ENCODE measurements around the gene NUDT8.
A peak's percentile ranks its signal among the peaks of the same experiment; 100 is the strongest.

Gene NUDT8

GRCh38 chr11:67670316-67671210, 40.8 kb upstream of the NUDT8 start:
- no peak for TF ChIP-seq CTCF (IDR thresholded peaks at IDR 0.05; ENCODE audit: control insufficient read depth, insufficient read depth, low read depth, low read length, missing control alignments)
- no peak overlapping the region for H3K4me3 ChIP-seq (ENCODE audit: control insufficient read depth, low read depth, low read length)
- no peak for DNase-seq (ENCODE audit: low read depth)

GRCh38 chr11:67668192-67668551, 38.4 kb upstream of the NUDT8 start:
- no peak for TF ChIP-seq CTCF (IDR thresholded peaks at IDR 0.05; ENCODE audit: control insufficient read depth, insufficient read depth, low read depth, low read length, missing control alignments)
- H3K4me3 ChIP-seq (ENCODE audit: control insufficient read depth, low read depth, low read length) = no peak overlapping the region
- no peak for DNase-seq (ENCODE audit: low read depth)

GRCh38 chr11:67667490-67668191, 37.9 kb upstream of the NUDT8 start:
- no peak overlapping the region for H3K4me3 ChIP-seq (ENCODE audit: control insufficient read depth, low read depth, low read length)
- TF ChIP-seq CTCF (IDR thresholded peaks at IDR 0.05; ENCODE audit: control insufficient read depth, insufficient read depth, low read depth, low read length, missing control alignments) = no peak
- DNase-seq (ENCODE audit: low read depth) = no peak

- no peak for DNase-seq (ENCODE audit: low read depth)
- no peak overlapping the region for H3K4me3 ChIP-seq (ENCODE audit: control insufficient read depth, low read depth, low read length)
- TF ChIP-seq CTCF (IDR thresholded peaks at IDR 0.05; ENCODE audit: control insufficient read depth, insufficient read depth, low read depth, low read length, missing control alignments) = no peak
Measured at GRCh38 chr11:67666676-67667489, 37.1 kb upstream of the NUDT8 start.

GRCh38 chr11:67666303-67666645, 36.5 kb upstream of the NUDT8 start:
- no peak for TF ChIP-seq CTCF (IDR thresholded peaks at IDR 0.05; ENCODE audit: control insufficient read depth, insufficient read depth, low read depth, low read length, missing control alignments)
- no peak for DNase-seq (ENCODE audit: low read depth)

GRCh38 chr11:67665541-67666302, 36.0 kb upstream of the NUDT8 start:
- DNase-seq (ENCODE audit: low read depth) = no peak
- peak; percentile 9 for TF ChIP-seq CTCF (IDR thresholded peaks at IDR 0.05; ENCODE audit: control insufficient read depth, insufficient read depth, low read depth, low read length, missing control alignments)
- no peak overlapping the region for H3K4me3 ChIP-seq (ENCODE audit: control insufficient read depth, low read depth, low read length)

More at GRCh38 chr11:67666303-67666645, 36.5 kb upstream of the NUDT8 start:
- no peak overlapping the region for H3K4me3 ChIP-seq (ENCODE audit: control insufficient read depth, low read depth, low read length)

Data from AG09309 (cell line).